SJSA1 (cell line): ENCODE data around the gene FAM236B. TPM values are rescaled to one million over a fixed set of nuclear protein-coding genes. Genes with fewer than 3 reads are reported as not detected.
"Not testable (repeated sequence)": the region's sequence is repeated elsewhere in the genome, so short reads cannot be mapped to it uniquely, and the experiment has no call there.

Experiments used
- DNase-seq, 2 experiments: peaks; one replicate each; pipeline ENCODE4 v3.0.0-alpha.2; 2015 to 2020; ENCODE audit warnings: low spot score in 2 of 2, low read depth in 1 of 2
- H3K27ac ChIP-seq: fragments of 250-450 bp; sonication (Bioruptor Pico); 2 replicates; pipeline ENCODE4 v1.5.1; 2020; ENCODE audit warnings: mild to moderate bottlenecking, moderate library complexity
- H3K27me3 ChIP-seq: fragments of 250-450 bp; sonication (Bioruptor Pico); replicated peaks from 2 replicates; pipeline ENCODE4 v1.5.1; 2020; ENCODE audit warnings: mild to moderate bottlenecking, moderate library complexity
- H3K36me3 ChIP-seq: fragments of 250-450 bp; sonication (Bioruptor Pico); 2 replicates; pipeline ENCODE4 v1.5.1; 2020; ENCODE audit warnings: mild to moderate bottlenecking
- H3K4me1 ChIP-seq: fragments of 250-450 bp; sonication (Bioruptor Pico); replicated peaks from 2 replicates; pipeline ENCODE4 v1.6.1; 2021; ENCODE audit warnings: mild to moderate bottlenecking
- H3K4me3 ChIP-seq: fragments of 250-450 bp; sonication (Bioruptor Pico); 2 replicates; pipeline ENCODE4 v1.5.1; 2020; ENCODE audit warnings: mild to moderate bottlenecking
- H3K9me3 ChIP-seq: fragments of 250-450 bp; sonication (Bioruptor Pico); replicated peaks from 2 replicates; pipeline ENCODE4 v1.5.1; 2020; ENCODE audit warnings: mild to moderate bottlenecking
- total RNA-seq: library from RNA; depleted of rRNA; stranded (reverse); fragments of >200 nt; shearing (Covaris generic); gene quantifications from 2 replicates; pipeline ENCODE4 v1.2.3, GENCODE V29; 2014; rRNA removed

Gene FAM236B
- not detected in 2 replicates for total RNA-seq

DNA sequence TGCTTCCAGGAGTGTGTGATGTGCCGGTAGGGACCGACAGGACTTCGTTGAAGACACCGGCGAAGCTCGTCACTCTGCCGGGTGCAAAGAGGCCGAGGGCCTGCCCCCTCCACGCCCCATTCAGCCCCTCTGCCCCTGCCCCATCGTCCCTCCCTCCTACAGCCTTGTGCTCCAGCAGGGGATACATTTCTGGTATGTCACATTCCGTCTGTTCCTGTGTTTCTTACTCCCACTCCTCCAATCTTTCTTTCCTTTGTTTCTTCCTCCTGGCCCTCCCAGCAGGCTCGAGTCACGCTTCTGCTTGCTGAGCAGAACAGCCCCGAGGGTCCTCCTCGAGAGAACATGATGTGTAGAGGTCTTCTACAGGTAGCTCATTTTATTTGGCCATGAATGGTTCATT is at the start of gene FAM236B:
Gene FAM236B (minus strand): TSS at position 101 of the 400 bp plus-strand sequence. CDS start 100 bp downstream, at position 1.
- not testable (repeated sequence) for H3K4me1 ChIP-seq, H3K27ac ChIP-seq, DNase-seq, H3K9me3 ChIP-seq, H3K4me3 ChIP-seq, H3K36me3 ChIP-seq, H3K27me3 ChIP-seq

DNA sequence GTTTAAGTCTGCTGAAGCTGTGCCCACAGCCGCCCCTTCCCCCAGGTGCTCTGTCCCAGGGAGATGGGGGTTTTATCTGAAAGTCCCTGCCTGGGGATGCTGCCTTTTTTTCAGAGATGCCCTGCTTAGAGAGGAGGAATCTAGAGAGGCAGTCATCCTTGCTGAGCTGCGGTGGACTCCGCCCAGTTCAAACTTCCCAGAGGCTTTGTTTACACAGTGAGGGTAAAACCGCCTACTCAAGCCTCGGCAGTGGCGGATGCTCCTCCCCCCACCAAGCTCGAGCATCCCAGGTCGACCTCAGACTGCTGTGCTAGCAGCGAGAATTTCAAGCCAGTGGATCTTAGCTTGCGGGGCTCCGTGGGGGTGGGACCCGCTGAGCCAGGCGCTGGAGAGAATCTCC is 48.2 kb upstream of the FAM236B start:
- H3K27ac ChIP-seq, H3K27me3 ChIP-seq, H3K9me3 ChIP-seq, DNase-seq, H3K4me1 ChIP-seq, H3K36me3 ChIP-seq, H3K4me3 ChIP-seq: not testable (repeated sequence)

DNA sequence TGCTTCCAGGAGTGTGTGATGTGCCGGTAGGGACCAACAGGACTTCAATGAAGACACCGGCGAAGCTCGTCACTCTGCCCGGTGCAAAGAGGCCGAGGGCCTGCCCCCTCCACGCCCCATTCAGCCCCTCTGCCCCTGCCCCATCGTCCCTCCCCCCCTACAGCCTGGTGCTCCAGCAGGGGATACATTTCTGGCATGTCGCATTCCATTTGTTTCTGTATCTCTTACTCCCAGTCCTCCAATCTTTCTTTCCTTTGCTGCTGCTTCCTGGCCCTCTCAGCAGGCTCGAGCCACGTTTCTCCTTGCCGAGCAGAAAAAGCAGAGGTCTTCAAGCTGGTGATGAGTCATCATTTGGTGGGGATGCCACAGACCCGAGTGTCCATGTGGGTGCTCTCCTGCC is 25.6 kb upstream of the FAM236B start, which contains the start of gene FAM236D:
Gene FAM236D (minus strand): TSS at position 101 of the 400 bp plus-strand sequence. CDS start 100 bp downstream, at position 1.
- not testable (repeated sequence) for DNase-seq, H3K36me3 ChIP-seq, H3K27me3 ChIP-seq, H3K4me1 ChIP-seq, H3K4me3 ChIP-seq, H3K9me3 ChIP-seq, H3K27ac ChIP-seq

DNA sequence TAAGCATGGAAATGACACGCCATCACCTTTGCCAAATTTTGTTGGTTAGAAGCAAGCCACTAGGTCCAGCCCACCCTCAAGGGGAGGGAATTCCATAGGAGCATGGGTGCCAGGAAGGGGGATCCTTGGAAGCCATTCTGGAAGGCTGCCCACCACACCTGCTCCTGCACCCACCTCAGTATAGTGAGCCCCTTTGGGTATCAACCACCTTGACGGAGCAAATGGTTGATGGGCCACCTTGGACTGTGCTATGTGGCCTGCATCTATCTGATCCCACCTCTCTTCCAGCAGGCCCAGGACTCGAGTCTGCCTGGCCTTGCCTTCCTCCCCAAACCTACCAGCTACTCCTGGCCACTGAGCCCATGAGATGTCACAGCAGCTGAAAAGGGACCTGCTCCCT is 7.9 kb upstream of the FAM236B start:
- not testable (repeated sequence) for H3K27ac ChIP-seq, DNase-seq

DNA sequence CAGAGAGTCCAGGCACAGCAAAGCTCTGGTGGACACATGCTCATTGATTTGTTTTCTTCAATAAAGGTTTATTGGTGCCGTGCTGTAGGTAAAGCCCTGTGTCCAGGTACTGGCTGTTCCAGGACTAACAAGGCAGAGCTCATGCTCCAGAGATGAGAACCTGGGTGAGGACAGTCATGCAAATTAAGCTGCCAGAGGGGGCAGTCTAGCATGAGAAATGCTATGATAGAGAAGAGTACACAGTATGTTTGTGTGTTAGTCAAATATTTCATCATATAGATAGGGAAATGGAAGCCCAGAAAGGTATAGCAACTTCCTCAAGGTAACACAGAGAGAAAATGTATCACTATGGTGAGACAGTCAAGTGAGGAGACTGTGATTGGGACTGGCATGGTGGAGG is 5.7 kb upstream of the FAM236B start:
- H3K36me3 ChIP-seq = not testable (repeated sequence)

More for the DNA sequence above, 7.9 kb upstream of the FAM236B start:
- not testable (repeated sequence) for H3K9me3 ChIP-seq, H3K36me3 ChIP-seq, H3K4me1 ChIP-seq, H3K4me3 ChIP-seq, H3K27me3 ChIP-seq

DNA sequence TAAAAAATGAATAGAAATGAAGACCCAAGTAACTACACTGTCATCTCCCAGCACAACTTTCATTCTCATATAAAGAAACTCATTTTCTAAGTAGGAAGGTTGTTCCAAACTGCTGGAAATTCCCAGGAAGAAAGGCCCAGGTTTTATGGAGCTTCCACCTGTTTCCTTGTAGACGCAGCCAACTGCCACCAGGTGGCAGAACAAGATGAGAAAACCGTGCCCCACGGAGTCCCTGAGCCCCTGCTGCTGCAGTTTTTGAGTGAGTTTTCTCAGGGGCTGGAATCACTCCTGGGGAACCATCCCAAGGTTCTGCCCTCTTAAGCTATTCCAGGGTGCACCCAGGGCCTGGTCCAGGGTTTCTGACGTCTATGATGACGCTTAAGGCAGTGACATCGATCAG is 1.5 kb upstream of the FAM236B start:
- H3K36me3 ChIP-seq, H3K27ac ChIP-seq, H3K27me3 ChIP-seq, H3K4me1 ChIP-seq, H3K9me3 ChIP-seq, H3K4me3 ChIP-seq, DNase-seq: not testable (repeated sequence)

More for the DNA sequence above, 5.7 kb upstream of the FAM236B start:
- not testable (repeated sequence) for H3K27me3 ChIP-seq, H3K4me3 ChIP-seq, H3K9me3 ChIP-seq, H3K27ac ChIP-seq, H3K4me1 ChIP-seq, DNase-seq

DNA sequence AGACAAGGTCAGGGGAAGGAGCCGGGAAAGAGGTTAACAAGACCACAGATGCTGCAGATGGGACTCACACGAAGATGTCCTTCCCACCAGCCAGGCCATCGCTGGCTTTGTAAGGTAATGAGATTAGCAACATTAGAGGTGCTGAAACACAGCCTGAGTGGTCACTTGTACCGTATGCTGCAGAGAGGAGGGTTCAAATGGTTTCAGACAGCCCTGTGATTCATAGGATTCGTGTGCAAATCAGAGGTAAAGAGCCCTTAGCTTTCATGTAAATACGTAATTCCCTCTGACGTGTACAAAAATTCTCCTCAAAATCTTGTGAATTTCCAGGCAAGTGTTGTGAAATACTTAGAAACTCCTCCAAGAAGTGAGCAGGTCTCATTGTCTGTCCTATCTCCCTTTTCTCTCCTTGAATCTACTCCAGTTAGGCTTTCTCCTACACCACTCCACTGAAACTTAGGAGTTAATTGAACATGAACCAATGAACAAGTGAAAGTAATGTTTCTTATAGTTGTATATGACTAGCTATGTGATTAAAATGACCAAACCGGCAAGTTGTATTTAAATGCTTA is 991 bp upstream of the FAM236B start:
- H3K27me3 ChIP-seq, H3K36me3 ChIP-seq, H3K27ac ChIP-seq, H3K9me3 ChIP-seq, H3K4me1 ChIP-seq, DNase-seq, H3K4me3 ChIP-seq: not testable (repeated sequence)

DNA sequence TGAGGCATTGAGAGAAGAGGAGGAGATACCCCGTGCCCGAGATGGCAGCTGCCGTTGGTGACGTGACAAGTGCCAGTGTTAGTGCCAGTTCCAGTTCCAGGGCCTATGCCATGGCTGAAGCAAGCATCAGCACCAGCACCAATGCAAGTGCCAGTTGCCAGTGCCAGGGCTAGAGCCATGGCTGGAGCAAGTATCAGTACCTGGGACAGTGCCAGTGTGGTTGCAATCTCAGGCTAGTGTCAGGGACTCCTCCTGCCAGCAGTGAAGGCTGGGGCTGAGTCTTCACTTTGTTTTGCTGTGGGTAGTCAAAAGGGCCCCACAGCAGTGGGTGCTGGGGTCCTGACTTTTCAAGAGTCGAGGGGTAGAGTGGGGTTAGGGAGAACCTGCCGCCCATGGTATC is 4.3 kb downstream of the FAM236B start:
- DNase-seq, H3K36me3 ChIP-seq, H3K4me1 ChIP-seq, H3K27me3 ChIP-seq, H3K4me3 ChIP-seq, H3K9me3 ChIP-seq, H3K27ac ChIP-seq: not testable (repeated sequence)

DNA sequence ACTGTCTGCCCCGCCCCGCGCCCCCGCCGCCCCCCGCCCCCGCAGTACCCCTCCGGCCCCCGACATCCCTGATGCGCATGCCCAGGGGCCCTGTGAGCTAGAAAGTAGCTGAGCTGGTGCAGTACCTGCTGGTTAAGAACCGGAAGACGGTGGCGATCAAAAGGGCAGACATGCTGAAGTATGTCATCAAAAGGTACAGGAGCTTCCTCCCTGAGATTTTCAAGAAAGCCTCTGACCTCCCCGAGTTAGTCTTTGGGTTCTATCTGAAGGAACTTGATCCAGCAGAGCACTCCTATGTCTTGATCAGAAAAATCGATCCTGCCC is 5.0 kb downstream of the FAM236B start:
- not testable (repeated sequence) for H3K4me3 ChIP-seq, DNase-seq, H3K9me3 ChIP-seq, H3K4me1 ChIP-seq, H3K36me3 ChIP-seq, H3K27ac ChIP-seq, H3K27me3 ChIP-seq

DNA sequence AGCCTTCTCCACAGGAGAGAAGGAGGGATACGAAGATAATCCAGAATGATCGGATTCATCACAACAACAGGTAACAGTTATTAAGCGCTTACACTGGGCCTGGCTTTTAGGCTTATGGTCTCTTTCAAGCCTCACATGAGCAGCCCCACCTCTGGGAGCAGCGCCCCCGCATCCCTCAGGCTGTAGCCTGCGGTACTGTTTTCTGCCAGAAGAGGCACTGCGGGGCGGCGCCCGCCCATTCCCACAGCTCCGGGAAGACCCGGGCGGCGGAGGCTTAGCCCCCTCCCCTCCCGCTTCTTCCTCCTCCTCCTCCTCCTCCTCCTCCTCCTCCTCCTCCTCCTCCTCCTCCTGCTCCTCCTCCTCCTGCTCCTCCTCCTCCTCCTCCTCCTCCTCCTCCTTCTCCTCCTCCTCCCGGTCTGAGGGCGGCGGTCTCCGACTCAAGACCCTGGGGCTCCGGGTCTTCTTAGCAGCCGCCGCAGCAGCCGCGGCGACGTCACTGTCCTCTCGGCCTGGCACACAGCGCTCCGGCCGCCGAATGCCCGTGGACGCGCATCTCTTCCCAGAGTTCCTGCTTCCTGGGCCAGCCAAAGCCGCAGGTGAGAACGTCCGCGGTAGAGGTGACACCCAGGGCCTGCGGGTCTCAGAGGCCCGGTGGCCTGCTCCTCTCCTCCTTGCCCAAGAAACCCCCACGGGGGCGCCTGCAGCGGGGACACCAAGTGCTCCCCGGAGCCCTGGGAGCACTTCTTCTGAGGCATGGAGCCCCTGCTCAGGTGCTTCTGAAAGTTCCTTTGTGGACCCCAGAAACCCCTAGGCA is 5.6 kb downstream of the FAM236B start, which contains the start of gene DMRTC1B:
Gene DMRTC1B (plus strand): TSS at position 238 of the 814 bp plus-strand sequence. CDS start 68,246 bp downstream, outside the sequence.
- H3K9me3 ChIP-seq, H3K4me3 ChIP-seq, H3K4me1 ChIP-seq, DNase-seq, H3K36me3 ChIP-seq, H3K27ac ChIP-seq, H3K27me3 ChIP-seq: not testable (repeated sequence)

DNA sequence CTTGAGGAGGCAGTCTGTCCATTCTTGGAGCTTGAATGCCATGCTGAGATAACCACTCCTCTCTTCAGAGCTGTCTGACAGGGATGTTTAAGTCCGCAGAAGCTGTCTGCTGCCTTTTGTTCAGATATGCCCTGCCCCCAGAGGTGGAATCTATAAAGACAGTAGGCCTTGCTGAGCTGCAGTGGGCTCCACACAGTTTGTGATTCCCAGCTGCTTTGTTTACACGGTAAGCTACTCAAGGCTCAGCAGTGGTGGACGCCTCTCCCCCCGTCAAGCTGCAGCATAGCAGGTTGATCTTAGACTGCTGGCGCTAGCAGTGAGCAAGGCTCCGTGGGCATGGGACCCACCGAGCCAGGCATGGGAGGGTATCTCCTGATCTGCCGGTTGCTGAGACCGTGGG is 22.0 kb downstream of the FAM236B start:
- not testable (repeated sequence) for H3K27ac ChIP-seq, H3K4me3 ChIP-seq, H3K9me3 ChIP-seq, H3K4me1 ChIP-seq, DNase-seq, H3K36me3 ChIP-seq, H3K27me3 ChIP-seq

DNA sequence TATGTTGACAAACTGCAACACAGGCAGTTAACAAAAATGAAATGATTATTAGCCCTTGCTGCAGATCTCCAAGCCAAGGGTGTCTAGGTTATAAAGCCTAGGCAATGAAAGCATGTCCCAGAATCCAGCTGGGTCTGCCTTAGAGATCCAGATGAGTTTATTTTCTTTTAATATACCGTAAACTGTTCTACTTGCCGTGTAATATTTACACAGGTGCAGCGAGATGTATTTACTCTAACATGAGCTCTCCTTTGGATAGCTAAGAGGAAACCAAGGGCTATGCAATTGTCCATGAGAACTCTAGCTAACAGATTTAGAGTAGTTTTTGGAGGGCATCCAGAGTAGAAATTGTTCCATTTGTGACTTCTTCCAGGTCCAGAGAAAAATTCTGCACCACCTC is 33.9 kb downstream of the FAM236B start:
- not testable (repeated sequence) for DNase-seq, H3K4me1 ChIP-seq, H3K36me3 ChIP-seq, H3K4me3 ChIP-seq, H3K9me3 ChIP-seq, H3K27ac ChIP-seq, H3K27me3 ChIP-seq

DNA sequence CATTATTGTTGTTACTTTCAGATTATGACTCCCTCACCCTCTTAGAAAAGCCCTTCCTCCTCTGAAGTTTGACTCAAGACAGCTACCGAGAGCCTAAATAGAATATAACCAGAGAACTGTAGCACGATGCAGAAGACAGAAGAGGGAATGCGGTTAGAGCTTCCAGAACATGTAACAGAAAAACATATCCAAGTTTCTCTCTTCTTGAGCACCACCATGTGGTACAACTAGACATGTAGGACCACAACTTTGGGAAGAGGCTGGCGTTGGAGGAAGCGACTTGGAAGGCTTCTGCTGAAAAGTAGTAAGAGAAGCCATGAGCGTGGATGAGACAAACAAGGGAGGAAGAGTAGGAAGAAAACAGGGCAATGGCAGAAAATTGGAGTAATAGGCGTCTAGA is 36.9 kb downstream of the FAM236B start:
- H3K9me3 ChIP-seq, H3K4me1 ChIP-seq, DNase-seq, H3K36me3 ChIP-seq, H3K27ac ChIP-seq, H3K27me3 ChIP-seq, H3K4me3 ChIP-seq: not testable (repeated sequence)

DNA sequence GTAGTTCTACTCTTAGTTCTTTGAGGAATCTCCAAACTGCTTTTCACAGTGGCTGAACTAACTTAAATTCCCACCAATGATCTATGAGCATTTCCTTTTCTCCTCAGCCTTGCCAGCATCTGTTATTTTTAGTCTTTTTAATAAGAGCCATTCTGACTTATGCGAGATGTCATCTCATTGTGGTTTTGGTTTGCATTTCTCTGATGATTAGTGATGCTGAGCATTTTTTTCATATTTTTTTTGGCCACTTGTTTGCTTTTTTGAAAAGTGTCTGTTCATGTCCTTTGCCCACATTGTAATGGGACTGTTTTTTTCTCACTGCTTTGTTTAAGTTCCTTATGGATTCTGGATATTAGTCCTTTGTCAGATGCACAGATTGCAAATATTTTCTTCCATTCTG is 46.9 kb downstream of the FAM236B start:
- Histone ChIP-seq H3K27ac (no peak overlapping the region), H3K36me3 (no peaks in the 10 kb centered on the region), H3K4me3 (no peak overlapping the region), H3K9me3 (no peaks in the 10 kb centered on the region), H3K27me3 (no peaks in the 10 kb centered on the region), H3K4me1 (no peaks in the 10 kb centered on the region)
- DNase-seq = no peak
